Common myeloid progenitor, CD34-positive (primary cell): ENCODE data around the gene NEK6.

Experiments
- CTCF ChIA-PET: fragments of 350-600 bp; sonication (Branson Sonifier 250); formaldehyde crosslinking; loops from one replicate; lab custom pipeline; 2021; ENCODE audit warnings: antibody characterized with exemption; lab: Charles Lee
- POLR2A ChIA-PET: fragments of 350-600 bp; sonication (Branson Sonifier 250); formaldehyde crosslinking; loops from one replicate; lab custom pipeline; 2021; ENCODE audit warnings: antibody characterized with exemption; lab: Charles Lee
- DNase-seq, 3 donors: peaks; one replicate each; pipeline versions ENCODE4 v3.0.0 to v3.0.0-alpha.2; 2013
- H3K27ac ChIP-seq, 2 experiments: 1 replicate in 1 of 2; 2 replicates in 1 of 2; pipeline ENCODE4 v1.7.0; 2013; ENCODE audit warnings: inconsistent platforms in 2 of 2, low read length in 2 of 2, mild to moderate bottlenecking in 2 of 2, low read depth in 1 of 2, moderate library complexity in 1 of 2; ENCODE audit not compliant: severe bottlenecking in 2 of 2, insufficient read depth in 1 of 2, poor library complexity in 1 of 2
- H3K27me3 ChIP-seq, 5 experiments: replicated peaks in 2 of 5; 1 replicate in 3 of 5; 2 replicates in 2 of 5; pipeline versions ENCODE4 v1.6.1 to v1.7.0; 2013; ENCODE audit warnings: low read length in 4 of 5, mild to moderate bottlenecking in 2 of 5, moderate library complexity in 2 of 5, inconsistent platforms in 1 of 5; ENCODE audit not compliant: insufficient read depth in 5 of 5, control insufficient read depth in 4 of 5
- H3K36me3 ChIP-seq, 4 experiments: 1 replicate in 2 of 4; 2 replicates in 2 of 4; pipeline versions ENCODE4 v1.6.1 to v1.7.0; 2013; ENCODE audit warnings: low read length in 3 of 4, control low read depth in 1 of 4, mild to moderate bottlenecking in 1 of 4; ENCODE audit not compliant: control insufficient read depth in 4 of 4, insufficient read depth in 4 of 4
- H3K4me1 ChIP-seq, 4 experiments: 1 replicate in 3 of 4; 2 replicates in 1 of 4; pipeline versions ENCODE4 v1.6.1 to v1.7.1; 2013; ENCODE audit warnings: low read length in 3 of 4, mild to moderate bottlenecking in 3 of 4, control low read depth in 1 of 4, inconsistent platforms in 1 of 4, moderate library complexity in 1 of 4; ENCODE audit not compliant: control insufficient read depth in 4 of 4, insufficient read depth in 4 of 4; ENCODE audit errors: control extremely low read depth in 1 of 4
- H3K4me3 ChIP-seq, 7 experiments: 1 replicate in 4 of 7; 2 replicates in 3 of 7; pipeline versions ENCODE4 v1.5.1 to v1.7.0; 2013; ENCODE audit warnings: mild to moderate bottlenecking in 7 of 7, low read length in 6 of 7, moderate library complexity in 6 of 7, inconsistent platforms in 2 of 7, low read depth in 2 of 7, control low read depth in 1 of 7; ENCODE audit not compliant: insufficient read depth in 4 of 7, control insufficient read depth in 1 of 7; ENCODE audit errors: extremely low read depth in 1 of 7
- H3K9me3 ChIP-seq, 5 experiments: 1 replicate in 4 of 5; 2 replicates in 1 of 5; pipeline versions ENCODE4 v1.6.1 to v1.7.1; 2013; ENCODE audit warnings: low read length in 4 of 5, mild to moderate bottlenecking in 2 of 5, inconsistent platforms in 1 of 5, low read depth in 1 of 5, moderate library complexity in 1 of 5; ENCODE audit not compliant: control insufficient read depth in 4 of 5, insufficient read depth in 2 of 5; ENCODE audit errors: control extremely low read depth in 1 of 5
- WGBS: methylation state at CpG from one replicate; pipeline ENCODE4 v1.1.5; 2013; ENCODE audit not compliant: insufficient coverage; 5-methylcytosine and 5-hydroxymethylcytosine counted together

NEK6 gene

DNA sequence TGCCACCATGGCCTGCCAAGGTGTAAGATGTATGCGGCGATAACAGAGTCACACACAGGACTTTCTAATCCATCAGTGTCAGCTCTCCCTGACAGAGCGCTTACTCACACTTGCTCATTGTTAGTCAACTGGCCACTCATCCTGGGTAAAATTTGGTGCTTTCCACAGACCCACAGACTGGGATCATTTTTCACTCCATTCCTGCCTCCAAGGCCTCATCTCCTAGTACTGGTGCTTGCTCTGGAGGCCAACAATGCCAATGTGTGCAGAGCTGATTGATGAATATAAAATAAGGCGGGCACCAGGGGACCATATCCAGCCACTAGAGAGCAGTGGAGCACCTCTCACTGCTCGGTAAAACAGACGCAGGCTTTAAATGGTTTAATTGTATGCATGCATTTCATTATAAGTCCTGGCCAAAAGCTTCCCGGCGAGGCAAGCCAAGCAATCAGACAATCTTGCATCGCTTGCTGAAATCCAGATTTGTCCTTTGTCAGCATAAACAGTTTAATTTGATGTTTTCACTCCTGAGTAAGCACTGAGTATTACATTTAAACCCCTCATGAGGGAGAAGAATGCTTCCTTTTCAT, 135.2 kb downstream of the NEK6 start:
- CTCF ChIA-PET: interaction anchor here (0.7 to 5.0 kb wide), 8 partner anchors 14 to 269 kb away, joined by 3 to 22 read pairs (median 4); no protein-coding TSS in a partner anchor
- Histone ChIP-seq H3K4me1 (peaks cover 6 to 19% (median 10%) of the 10 kb centered on the region in 4 experiments), H3K4me3 (no peak overlapping the region), H3K36me3 (peaks cover 6 to 38% (median 12%) of the 10 kb centered on the region in 4 experiments), H3K27ac (no peak overlapping the region), H3K9me3 (no peaks in the 10 kb centered on the region), H3K27me3 (no peaks in the 10 kb centered on the region)
- WGBS: 96% methylated on average over 9 of the region's 9 CpGs
- POLR2A ChIA-PET: no interaction called here
- DNase-seq: no peak

GRCh38 chr9:124394167-124394566, 136.4 kb downstream of the NEK6 start:
- Histone ChIP-seq H3K36me3 (peaks cover 6 to 42% (median 13%) of the 10 kb centered on the region in 4 experiments), H3K9me3 (no peaks in the 10 kb centered on the region), H3K27ac (no peak overlapping the region), H3K4me1 (peaks cover 0 to 7% (median 2%) of the 10 kb centered on the region in 4 experiments), H3K27me3 (no peaks in the 10 kb centered on the region), H3K4me3 (no peak overlapping the region)
- ChIA-PET POLR2A (no interaction called here), CTCF (interaction anchor here (1.2 to 5.0 kb wide), 5 partner anchors 8 to 268 kb away, joined by 3 to 22 read pairs (median 10); no protein-coding TSS in a partner anchor)
- DNase-seq: peak in 2 of 3 donors; percentile 15 to 17
- WGBS: 91% methylated on average over 2 of the region's 2 CpGs

- POLR2A ChIA-PET: interaction anchor here (0.6 kb wide), 1 partner anchor 130 kb away, joined by 3 read pairs; no protein-coding TSS in a partner anchor
- peaks cover 0 to 7% (median 5%) of the 10 kb centered on the region in 4 experiments for H3K4me1 ChIP-seq
- peak in 1 of 3 donors; percentile 21 for DNase-seq
Measured at GRCh38 chr9:124394596-124394995, 136.8 kb downstream of the NEK6 start.

GRCh38 chr9:124395826-124396225, 138.1 kb downstream of the NEK6 start:
- DNase-seq: no peak
- Histone ChIP-seq H3K4me3 (no peak overlapping the region), H3K9me3 (no peaks in the 10 kb centered on the region), H3K36me3 (peaks cover 6 to 58% (median 20%) of the 10 kb centered on the region in 4 experiments), H3K4me1 (peaks cover 0 to 15% (median 9%) of the 10 kb centered on the region in 4 experiments), H3K27ac (no peak overlapping the region), H3K27me3 (no peaks in the 10 kb centered on the region)
- 95% methylated on average over 4 of the region's 4 CpGs for WGBS
- CTCF ChIA-PET: interaction anchor here (2.8 to 5.0 kb wide), 2 partner anchors 14 to 269 kb away, joined by 15 to 22 read pairs; no protein-coding TSS in a partner anchor
- POLR2A ChIA-PET: no interaction called here

More at GRCh38 chr9:124394596-124394995, 136.8 kb downstream of the NEK6 start:
- H3K27me3 ChIP-seq: no peaks in the 10 kb centered on the region
- H3K9me3 ChIP-seq: no peaks in the 10 kb centered on the region
- H3K27ac ChIP-seq: no peak overlapping the region
- no peak overlapping the region for H3K4me3 ChIP-seq
- WGBS: 90% methylated on average over 3 of the region's 3 CpGs
- CTCF ChIA-PET: interaction anchor here (1.2 to 5.0 kb wide), 5 partner anchors 8 to 268 kb away, joined by 3 to 22 read pairs (median 10); no protein-coding TSS in a partner anchor
- peaks cover 6 to 45% (median 13%) of the 10 kb centered on the region in 4 experiments for H3K36me3 ChIP-seq

DNA sequence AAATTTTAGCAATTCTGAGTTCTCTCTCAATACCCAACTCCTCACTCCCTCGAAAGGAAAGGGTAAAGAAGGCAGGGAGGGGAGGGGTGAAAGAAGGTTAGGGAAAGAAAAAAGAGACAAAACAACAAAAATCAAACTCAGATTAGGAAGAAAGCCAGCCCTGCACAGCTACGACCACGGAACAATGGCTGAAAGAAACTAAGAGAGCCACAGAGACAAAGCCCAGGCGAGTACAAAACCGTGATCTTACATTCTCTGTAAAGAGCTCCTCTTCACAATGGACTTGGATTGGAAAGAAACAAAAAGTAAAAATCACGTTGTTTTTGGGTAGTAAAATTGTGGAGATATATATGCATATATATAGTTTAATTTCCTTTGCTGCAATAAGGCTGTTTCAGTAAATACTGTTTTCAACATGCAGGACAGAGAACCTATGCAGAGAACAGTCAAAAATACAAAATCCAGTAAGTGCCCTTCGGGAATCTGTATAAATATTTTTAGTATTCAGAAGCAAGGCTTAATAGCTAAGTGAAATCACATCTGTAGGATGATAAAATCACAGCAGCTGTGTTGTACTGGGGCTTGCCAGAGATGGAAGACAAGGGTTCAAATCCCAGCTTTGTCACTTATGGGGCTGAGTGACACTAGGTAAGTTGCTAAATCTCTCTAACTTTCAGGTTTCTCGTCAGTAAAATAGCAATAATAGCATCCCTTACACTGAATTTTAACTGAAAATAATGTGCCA, 140.6 kb downstream of the NEK6 start:
- Histone ChIP-seq H3K9me3 (no peaks in the 10 kb centered on the region), H3K27me3 (no peaks in the 10 kb centered on the region), H3K4me3 (no peak overlapping the region), H3K4me1 (peaks cover 0 to 15% (median 9%) of the 10 kb centered on the region in 4 experiments), H3K36me3 (peaks cover 14 to 63% (median 34%) of the 10 kb centered on the region in 4 experiments), H3K27ac (no peak overlapping the region)
- CTCF ChIA-PET: interaction anchor here (0.6 to 2.6 kb wide), 9 partner anchors 9 to 272 kb away, joined by 3 to 8 read pairs (median 3); no protein-coding TSS in a partner anchor
- 97% methylated on average over 4 of the region's 8 CpGs for WGBS
- POLR2A ChIA-PET: no interaction called here
- no peak for DNase-seq

- no peak for DNase-seq
- no peak overlapping the region for H3K4me3 ChIP-seq
- ChIA-PET CTCF (interaction anchor here (0.6 to 2.6 kb wide), 7 partner anchors 9 to 136 kb away, joined by 3 to 8 read pairs (median 3); no protein-coding TSS in a partner anchor), POLR2A (no interaction called here)
- H3K27ac ChIP-seq: no peak overlapping the region
- H3K4me1 ChIP-seq: peaks cover 0 to 12% (median 9%) of the 10 kb centered on the region in 4 experiments
- no peaks in the 10 kb centered on the region for H3K27me3 ChIP-seq
- H3K9me3 ChIP-seq: no peaks in the 10 kb centered on the region
- 86% methylated on average over 12 of the region's 12 CpGs for WGBS
- peaks cover 13 to 61% (median 36%) of the 10 kb centered on the region in 4 experiments for H3K36me3 ChIP-seq
Measured at GRCh38 chr9:124399323-124399967, 141.7 kb downstream of the NEK6 start.
